Stimulated activated CD8-positive, alpha-beta memory T cell treated with anti-CD3 and anti-CD28 coated beads, Interleukin-7, amount 100 ng/mL, for 48 hours (primary cell): ENCODE data around the gene ANO9.
A peak's percentile ranks its signal among the peaks of the same experiment; 100 is the strongest.

Experiments
- DNase-seq, 2 donors: peaks; one replicate each; pipeline ENCODE4 v3.0.0-alpha.2; 2020; ENCODE audit warnings: low read depth in 1 of 2; ENCODE audit errors: extremely low read depth in 1 of 2

Gene ANO9

DNA sequence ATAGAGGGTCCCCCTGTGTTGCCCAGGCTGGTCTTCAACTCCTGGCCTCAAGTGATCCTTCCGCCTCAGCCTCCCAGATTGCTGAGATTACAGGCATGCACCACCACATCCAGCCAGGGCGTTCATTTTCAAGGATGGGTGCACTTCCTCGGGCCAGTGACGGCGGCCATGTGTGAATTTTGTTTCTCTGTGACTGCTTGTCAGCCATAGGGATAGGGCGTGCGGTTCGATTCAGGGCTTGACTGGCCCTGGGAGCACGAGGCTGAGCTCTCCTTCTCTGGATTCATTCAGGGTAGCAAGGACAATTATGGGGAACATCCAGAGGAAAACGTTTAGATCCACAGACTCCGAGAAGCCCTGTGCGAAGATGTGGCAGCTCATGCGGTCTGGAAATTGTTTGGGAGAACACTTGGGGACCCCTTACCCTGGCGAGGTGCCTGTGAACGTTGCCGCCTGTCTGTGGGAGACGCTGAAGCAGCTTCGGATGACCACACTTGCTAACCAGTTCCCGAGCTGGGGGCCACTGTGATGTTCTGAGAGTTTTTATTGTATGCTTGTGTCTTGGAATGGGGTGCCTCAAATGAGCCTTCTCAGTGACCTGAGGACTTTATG is 11.2 kb upstream of the ANO9 start:
- no peak for DNase-seq

DNA sequence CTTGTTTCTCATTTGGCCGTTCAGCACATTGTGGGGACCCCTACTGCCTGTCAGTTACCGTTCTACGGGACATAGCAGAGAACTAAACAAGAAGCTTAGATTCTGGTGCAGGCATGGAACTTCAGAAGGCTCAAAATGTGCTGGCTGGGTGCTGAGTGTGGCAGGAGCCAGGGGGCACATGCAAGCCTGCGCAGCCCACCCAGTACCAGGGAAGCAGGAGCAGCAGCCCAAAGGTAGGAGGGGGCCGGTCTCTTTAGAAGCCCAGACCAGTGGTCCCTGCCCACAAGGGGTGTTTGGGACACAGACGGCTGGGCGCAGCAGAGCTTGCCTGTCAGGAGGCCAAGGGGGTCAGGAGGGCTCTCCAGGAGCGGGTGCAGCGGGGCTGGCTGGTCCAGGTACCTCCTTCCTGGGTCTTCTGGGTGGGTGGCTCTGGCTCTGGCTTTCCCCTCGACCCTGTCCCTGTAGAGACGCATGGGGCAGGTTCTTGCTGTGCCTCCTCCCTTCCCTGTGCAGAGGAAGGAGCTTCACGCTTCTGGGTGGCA is 10.5 kb upstream of the ANO9 start:
- no peak for DNase-seq

- DNase-seq = no peak
Observed at GRCh38 chr11:451738-452137, 9.9 kb upstream of the ANO9 start.

GRCh38 chr11:450809-451451 is 9.1 kb upstream of the ANO9 start:
- peak; percentile 39 to 64 for DNase-seq

- peak; percentile 88 to 96 for DNase-seq
Observed at GRCh38 chr11:449889-450808, 8.3 kb upstream of the ANO9 start, which contains the start of gene PTDSS2. Gene PTDSS2 (plus strand): TSS chr11:450279. CDS start chr11:450456, 177 bp downstream.

GRCh38 chr11:447923-448731 is 6.3 kb upstream of the ANO9 start:
- DNase-seq = peak; percentile 88 to 90

DNA sequence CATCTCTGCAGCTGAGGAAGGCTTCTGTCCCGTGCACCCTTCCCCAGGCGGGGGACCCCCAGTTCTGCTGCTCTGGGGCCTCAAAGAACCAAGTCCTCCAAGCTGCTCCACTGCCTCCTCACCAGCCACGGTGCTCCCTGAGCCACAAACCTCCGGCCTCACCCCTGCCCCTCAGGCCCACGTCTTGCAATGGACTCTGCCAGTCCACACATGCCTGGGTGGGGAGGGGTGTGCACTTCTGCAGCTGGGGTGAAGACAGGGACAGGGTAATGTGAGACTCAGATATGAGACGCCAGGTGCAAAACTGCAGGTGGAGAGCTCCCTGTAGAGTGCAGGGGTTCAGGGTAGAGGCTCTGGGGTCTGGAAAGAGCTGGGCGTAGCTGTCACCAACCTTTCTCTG is 5.1 kb upstream of the ANO9 start:
- no peak for DNase-seq

DNA sequence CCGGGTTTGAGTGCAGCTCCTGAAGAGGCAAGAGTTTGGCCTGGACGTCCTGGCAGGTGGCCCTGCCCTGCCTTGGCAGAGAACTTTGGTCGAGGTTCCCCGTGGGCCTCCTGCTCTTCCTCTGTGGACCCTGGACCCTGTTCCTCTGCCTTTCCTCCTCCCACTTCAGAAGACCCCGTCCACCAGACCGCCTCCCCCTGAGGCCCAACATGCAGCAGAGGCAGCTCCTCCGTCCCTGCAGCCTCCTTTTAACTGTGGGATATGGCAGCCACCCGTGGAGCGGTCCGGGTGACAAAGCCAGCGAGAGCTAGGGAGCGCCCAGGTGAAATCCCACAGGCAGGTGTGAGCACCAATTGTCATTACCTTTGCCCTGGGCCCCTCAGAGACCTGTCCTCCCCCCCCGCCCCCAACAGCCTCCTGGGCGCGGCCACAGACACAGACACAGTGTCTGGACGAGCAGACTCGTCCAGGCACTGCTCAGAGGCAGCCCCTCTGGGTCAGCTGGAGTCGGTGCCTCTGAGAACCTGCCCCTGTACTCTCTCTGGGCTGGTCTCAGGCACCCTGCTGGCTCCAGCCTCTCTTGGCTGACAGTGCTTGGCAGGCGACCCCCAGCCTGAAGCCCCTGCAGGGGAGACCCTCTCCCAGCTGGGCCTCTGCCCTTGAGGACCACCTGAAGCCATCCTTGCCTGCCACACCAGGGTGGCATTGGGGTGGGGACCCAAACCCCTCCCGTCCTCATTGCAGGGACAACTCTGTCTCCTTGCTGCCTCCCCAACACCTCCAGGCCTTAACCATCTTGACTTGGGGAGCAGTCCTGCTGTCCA is 4.2 kb upstream of the ANO9 start:
- DNase-seq = no peak

- DNase-seq = no peak
Observed at GRCh38 chr11:444396-445144, 2.8 kb upstream of the ANO9 start.

- DNase-seq = no peak
Observed at GRCh38 chr11:443542-444199, 1.9 kb upstream of the ANO9 start.

DNA sequence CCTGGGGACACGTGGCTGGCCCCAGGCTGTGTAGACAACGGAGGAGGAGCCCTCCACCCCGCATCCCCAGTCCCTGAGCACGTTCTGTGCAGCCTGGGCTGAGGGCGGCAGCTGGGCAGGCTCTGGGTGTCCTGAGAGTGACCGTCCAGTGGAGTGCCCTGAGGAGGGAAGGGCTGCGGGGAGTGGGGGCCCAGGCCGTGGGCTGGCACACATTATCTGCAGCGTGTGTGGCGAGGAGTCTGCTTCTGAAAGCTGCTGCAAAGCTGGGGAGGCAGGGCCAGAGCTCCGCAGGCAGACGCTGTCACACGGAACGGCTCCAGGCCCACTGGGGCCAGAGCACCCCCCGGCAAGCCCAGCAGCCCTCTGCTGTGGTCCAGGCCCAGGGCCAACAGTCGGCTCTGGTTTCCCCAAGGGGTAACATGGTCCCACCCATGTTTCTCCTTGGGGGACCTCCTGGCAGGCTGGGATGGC is 835 bp upstream of the ANO9 start:
- DNase-seq = no peak

- DNase-seq = no peak
Observed at GRCh38 chr11:441043-441417, 781 bp downstream of the ANO9 start.

DNA sequence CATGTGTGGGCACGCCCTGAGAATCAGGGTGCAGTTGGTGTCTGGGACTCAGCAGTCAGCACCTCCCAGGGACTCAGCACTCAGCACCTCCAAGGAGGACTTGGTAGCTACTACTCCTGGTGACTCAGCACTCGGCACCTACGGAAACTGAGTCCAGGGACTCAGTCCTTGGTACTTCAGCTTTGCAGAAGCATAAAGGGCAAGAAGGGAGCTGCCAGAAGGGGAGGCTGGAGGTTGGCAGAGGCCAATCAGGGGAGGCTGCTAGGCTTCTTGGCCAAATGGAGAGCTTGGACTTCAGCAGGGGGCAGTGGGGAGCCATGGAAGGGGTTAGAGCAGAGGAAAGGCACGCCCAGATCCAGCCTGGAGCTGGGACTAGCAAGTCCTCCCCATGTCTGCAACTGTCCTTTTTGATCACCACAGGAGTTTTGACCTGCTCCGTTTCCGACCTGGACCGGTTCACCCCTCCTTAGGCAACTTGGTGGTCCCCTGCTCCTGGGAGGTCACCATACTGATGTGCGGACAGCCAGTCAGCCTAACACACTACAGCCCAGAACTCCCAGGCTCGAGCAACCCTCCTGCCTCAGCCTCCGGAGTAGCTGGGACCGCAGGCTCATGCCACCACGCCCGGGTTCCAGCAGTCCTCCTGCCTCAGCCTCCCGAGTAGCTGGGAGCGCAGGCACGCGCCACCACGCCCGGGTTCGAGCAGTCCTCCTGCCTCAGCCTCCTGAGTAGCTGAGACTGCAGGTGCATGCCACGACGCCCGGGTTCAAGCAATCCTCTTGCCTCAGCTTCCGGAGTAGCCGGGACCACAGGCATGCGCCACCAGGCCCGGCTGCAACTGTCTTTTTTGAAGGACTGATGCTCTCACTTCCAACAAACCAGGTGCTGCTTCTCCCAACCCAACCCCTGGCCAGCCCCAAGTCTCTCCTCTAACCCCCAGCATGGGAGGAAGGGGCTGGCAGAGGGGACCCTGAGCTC is 1.5 kb downstream of the ANO9 start:
- DNase-seq = no peak

GRCh38 chr11:439315-440064 is 2.3 kb downstream of the ANO9 start:
- DNase-seq = no peak

DNA sequence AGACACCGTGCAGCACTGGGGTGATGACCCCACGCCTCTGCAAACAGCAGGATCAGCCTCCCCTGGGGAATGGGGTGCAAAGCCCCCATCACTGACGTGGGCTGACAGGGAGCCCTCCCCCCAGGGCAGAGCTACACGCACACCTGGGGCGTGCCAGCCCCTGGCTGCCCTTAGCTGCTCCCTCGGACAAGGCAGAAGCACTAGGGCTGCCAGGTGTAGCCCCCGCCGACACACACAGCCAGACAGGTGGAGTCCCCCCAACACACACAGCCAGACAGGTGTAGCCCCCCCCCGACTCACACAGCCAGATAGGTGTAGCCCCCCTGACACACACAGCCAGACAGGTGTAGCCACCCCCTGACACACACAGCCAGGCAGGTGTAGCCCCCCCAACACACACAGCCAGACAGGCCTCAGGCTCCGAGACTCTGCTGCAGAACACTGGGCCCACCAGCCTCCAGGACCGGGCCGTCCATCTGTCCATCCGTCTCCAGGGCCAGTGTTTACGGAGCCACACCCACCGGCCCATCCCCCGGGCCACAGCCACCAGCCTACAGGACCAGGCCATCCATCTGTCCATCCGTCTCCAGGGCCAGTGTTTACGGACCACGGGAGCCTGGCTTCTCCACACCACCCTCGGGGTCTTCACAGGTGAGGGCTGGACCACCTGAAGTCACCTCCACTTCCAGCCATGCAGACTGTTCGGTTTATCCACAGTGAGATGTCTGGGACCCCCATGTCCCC is 3.5 kb downstream of the ANO9 start:
- no peak for DNase-seq
